Neural cell (in vitro differentiated cells): ENCODE data around the gene CA14. TPM values are rescaled to one million over a fixed set of nuclear protein-coding genes. Genes with fewer than 3 reads are reported as not detected.

ENCODE experiments used
- H2AFZ ChIP-seq: fragments of 200-600, 300-800 bp; sonication (generic), shearing (Covaris generic); 2 replicates; pipeline ENCODE4 v1.6.0; 2014; ENCODE audit warnings: low read depth, mild to moderate bottlenecking, antibody characterized with exemption, low read length, moderate library complexity
- H3F3A ChIP-seq: fragments of 200-600 bp; shearing (Covaris generic); 2 replicates; pipeline ENCODE4 v1.6.1; 2016; ENCODE audit warnings: mild to moderate bottlenecking, moderate library complexity, mixed read lengths, antibody characterized with exemption, low read length; ENCODE audit not compliant: insufficient read depth, poor library complexity, severe bottlenecking
- H3K27ac ChIP-seq: fragments of 200-600, 300-800 bp; sonication (generic), shearing (Covaris generic); 2 replicates; pipeline ENCODE4 v1.5.1; 2014; ENCODE audit warnings: mild to moderate bottlenecking, low read length, moderate library complexity
- H3K27me3 ChIP-seq: fragments of 300-800, 200-600 bp; sonication (generic), shearing (Covaris generic); 2 replicates; pipeline ENCODE4 v1.6.0; 2014; ENCODE audit warnings: mild to moderate bottlenecking, low read depth, low read length, moderate library complexity; ENCODE audit not compliant: insufficient read depth
- H3K36me3 ChIP-seq: fragments of 300-800, 200-600 bp; sonication (generic), shearing (Covaris generic); 2 replicates; pipeline ENCODE4 v1.5.1; 2014; ENCODE audit warnings: mild to moderate bottlenecking, antibody characterized with exemption, low read length, moderate library complexity; ENCODE audit not compliant: insufficient read depth
- H3K4me2 ChIP-seq: fragments of 300-800, 200-600 bp; sonication (generic), shearing (Covaris generic); 2 replicates; pipeline ENCODE4 v1.6.0; 2014; ENCODE audit warnings: mild to moderate bottlenecking, low read length
- H3K4me3 ChIP-seq: fragments of 300-800, 200-600 bp; sonication (generic), shearing (Covaris generic); 2 replicates; pipeline ENCODE4 v1.5.1; 2014; ENCODE audit warnings: mild to moderate bottlenecking, low read length, moderate library complexity
- H3K79me2 ChIP-seq: fragments of 200-600 bp; shearing (Covaris generic); replicated peaks from 2 replicates; pipeline ENCODE4 v1.6.0; 2014; ENCODE audit warnings: mild to moderate bottlenecking, low read length, moderate library complexity; ENCODE audit not compliant: insufficient read depth
- H3K9ac ChIP-seq: fragments of 300-800, 200-600 bp; sonication (generic), shearing (Covaris generic); 2 replicates; pipeline ENCODE4 v1.6.1; 2016; ENCODE audit warnings: mild to moderate bottlenecking, low read length, mixed read lengths
- H3K9me2 ChIP-seq: fragments of 200-600 bp; shearing (Covaris generic); 2 replicates; pipeline ENCODE4 v1.6.1; 2016; ENCODE audit warnings: mild to moderate bottlenecking, low read length, mixed read lengths; ENCODE audit not compliant: insufficient read depth
- H3K9me3 ChIP-seq: fragments of 200-600, 300-800 bp; sonication (generic), shearing (Covaris generic); 2 replicates; pipeline ENCODE4 v1.6.1; 2016; ENCODE audit warnings: mild to moderate bottlenecking, mixed run types, low read length, moderate library complexity, mixed read lengths
- H4K20me1 ChIP-seq: fragments of 200-600 bp; shearing (Covaris generic); 2 replicates; pipeline ENCODE4 v1.6.1; 2016; ENCODE audit warnings: mild to moderate bottlenecking, mixed run types; ENCODE audit not compliant: insufficient read depth
- EP300 ChIP-seq: fragments of 450-650 bp; conservative IDR thresholded peaks from 2 replicates; pipeline ENCODE4 v1.6.1; 2014; ENCODE audit warnings: antibody characterized with exemption, mild to moderate bottlenecking, moderate library complexity; ENCODE audit not compliant: poor library complexity, severe bottlenecking
- EZH2 ChIP-seq: fragments of 200-600, 300-800 bp; shearing (Covaris generic), sonication (generic); IDR thresholded peaks from 2 replicates; pipeline ENCODE4 v1.6.1; 2014; ENCODE audit warnings: antibody characterized with exemption, low read length, borderline replicate concordance, mild to moderate bottlenecking; ENCODE audit not compliant: insufficient read depth, poor library complexity, severe bottlenecking
- MXI1 ChIP-seq: fragments of 450-650 bp; conservative IDR thresholded peaks from 2 replicates; pipeline ENCODE4 v1.6.1; 2014; ENCODE audit warnings: antibody characterized with exemption, mild to moderate bottlenecking; ENCODE audit not compliant: poor library complexity, severe bottlenecking
- POLR2AphosphoS5 ChIP-seq: IDR thresholded peaks from 2 replicates; pipeline ENCODE4 v1.6.1; 2012
- RAD21 ChIP-seq: fragments of 450-650 bp; conservative IDR thresholded peaks from 2 replicates; pipeline ENCODE4 v1.6.1; 2014; ENCODE audit warnings: antibody characterized with exemption, mild to moderate bottlenecking, moderate library complexity
- SMC3 ChIP-seq: fragments of 450-650 bp; conservative IDR thresholded peaks from 2 replicates; pipeline ENCODE4 v1.6.1; 2014; ENCODE audit warnings: antibody characterized with exemption, mild to moderate bottlenecking, moderate library complexity; ENCODE audit not compliant: poor library complexity
- polyA plus RNA-seq: library from polyadenylated mRNA; depleted of rRNA; stranded (reverse); fragments of >200 nt; gene quantifications from 2 replicates; pipeline ENCODE4 v1.2.3, GENCODE V29; 2014
- TF ChIP-seq, protein P1 (sequence below): IDR thresholded peaks from 2 replicates; pipeline ENCODE4 v1.6.1; 2012; ENCODE audit warnings: borderline replicate concordance
- TF ChIP-seq, protein P2 (sequence below): fragments of 450-650 bp; IDR thresholded peaks from 2 replicates; pipeline ENCODE4 v1.5.1; 2014; ENCODE audit warnings: antibody characterized with exemption, mild to moderate bottlenecking, moderate library complexity; ENCODE audit not compliant: poor library complexity, severe bottlenecking

The CA14 gene
- polyA plus RNA-seq, 1 donor from 2014 or later: 1.1 TPM

DNA sequence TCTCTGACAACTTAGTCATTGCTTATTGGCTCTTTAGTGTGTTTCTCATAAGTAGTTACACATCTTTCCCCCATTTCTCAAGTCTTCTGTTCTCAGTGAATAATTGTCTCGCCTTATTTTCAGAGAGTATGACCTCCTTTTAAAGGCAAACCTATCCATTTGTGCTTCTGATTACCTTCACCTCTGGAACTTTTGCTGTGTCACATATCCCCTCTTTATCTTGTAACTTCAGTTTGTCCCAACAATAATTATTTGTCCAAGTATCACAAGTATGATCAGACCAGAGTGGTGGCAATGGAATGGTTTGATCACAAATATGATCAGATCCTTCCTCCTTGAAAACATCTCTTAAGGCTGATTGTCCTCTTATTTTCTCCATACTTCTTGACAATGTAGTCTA is 30.8 kb downstream of the CA14 start:
- no peaks in the 10 kb centered on the region for H3K79me2 ChIP-seq
- H3K27ac ChIP-seq: no peak overlapping the region
- no peaks in the 10 kb centered on the region for H3K36me3 ChIP-seq
- no peak overlapping the region for H2AFZ ChIP-seq
- H4K20me1 ChIP-seq: no peaks in the 10 kb centered on the region
- no peaks in the 10 kb centered on the region for H3K27me3 ChIP-seq
- TF ChIP-seq EP300 (no peak), MXI1 (no peak), POLR2AphosphoS5 (no peak), RAD21 (no peak)
- TF ChIP-seq, protein P1, sequence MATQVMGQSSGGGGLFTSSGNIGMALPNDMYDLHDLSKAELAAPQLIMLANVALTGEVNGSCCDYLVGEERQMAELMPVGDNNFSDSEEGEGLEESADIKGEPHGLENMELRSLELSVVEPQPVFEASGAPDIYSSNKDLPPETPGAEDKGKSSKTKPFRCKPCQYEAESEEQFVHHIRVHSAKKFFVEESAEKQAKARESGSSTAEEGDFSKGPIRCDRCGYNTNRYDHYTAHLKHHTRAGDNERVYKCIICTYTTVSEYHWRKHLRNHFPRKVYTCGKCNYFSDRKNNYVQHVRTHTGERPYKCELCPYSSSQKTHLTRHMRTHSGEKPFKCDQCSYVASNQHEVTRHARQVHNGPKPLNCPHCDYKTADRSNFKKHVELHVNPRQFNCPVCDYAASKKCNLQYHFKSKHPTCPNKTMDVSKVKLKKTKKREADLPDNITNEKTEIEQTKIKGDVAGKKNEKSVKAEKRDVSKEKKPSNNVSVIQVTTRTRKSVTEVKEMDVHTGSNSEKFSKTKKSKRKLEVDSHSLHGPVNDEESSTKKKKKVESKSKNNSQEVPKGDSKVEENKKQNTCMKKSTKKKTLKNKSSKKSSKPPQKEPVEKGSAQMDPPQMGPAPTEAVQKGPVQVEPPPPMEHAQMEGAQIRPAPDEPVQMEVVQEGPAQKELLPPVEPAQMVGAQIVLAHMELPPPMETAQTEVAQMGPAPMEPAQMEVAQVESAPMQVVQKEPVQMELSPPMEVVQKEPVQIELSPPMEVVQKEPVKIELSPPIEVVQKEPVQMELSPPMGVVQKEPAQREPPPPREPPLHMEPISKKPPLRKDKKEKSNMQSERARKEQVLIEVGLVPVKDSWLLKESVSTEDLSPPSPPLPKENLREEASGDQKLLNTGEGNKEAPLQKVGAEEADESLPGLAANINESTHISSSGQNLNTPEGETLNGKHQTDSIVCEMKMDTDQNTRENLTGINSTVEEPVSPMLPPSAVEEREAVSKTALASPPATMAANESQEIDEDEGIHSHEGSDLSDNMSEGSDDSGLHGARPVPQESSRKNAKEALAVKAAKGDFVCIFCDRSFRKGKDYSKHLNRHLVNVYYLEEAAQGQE: no peak
- TF ChIP-seq, protein P2, sequence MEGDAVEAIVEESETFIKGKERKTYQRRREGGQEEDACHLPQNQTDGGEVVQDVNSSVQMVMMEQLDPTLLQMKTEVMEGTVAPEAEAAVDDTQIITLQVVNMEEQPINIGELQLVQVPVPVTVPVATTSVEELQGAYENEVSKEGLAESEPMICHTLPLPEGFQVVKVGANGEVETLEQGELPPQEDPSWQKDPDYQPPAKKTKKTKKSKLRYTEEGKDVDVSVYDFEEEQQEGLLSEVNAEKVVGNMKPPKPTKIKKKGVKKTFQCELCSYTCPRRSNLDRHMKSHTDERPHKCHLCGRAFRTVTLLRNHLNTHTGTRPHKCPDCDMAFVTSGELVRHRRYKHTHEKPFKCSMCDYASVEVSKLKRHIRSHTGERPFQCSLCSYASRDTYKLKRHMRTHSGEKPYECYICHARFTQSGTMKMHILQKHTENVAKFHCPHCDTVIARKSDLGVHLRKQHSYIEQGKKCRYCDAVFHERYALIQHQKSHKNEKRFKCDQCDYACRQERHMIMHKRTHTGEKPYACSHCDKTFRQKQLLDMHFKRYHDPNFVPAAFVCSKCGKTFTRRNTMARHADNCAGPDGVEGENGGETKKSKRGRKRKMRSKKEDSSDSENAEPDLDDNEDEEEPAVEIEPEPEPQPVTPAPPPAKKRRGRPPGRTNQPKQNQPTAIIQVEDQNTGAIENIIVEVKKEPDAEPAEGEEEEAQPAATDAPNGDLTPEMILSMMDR: no peak
- no peak overlapping the region for H3K4me3 ChIP-seq
- no peaks in the 10 kb centered on the region for H3K9me3 ChIP-seq
- no peaks in the 10 kb centered on the region for H3K9me2 ChIP-seq
- no peaks in the 10 kb centered on the region for H3F3A ChIP-seq
- H3K9ac ChIP-seq: no peak overlapping the region
- H3K4me2 ChIP-seq: no peak overlapping the region

DNA sequence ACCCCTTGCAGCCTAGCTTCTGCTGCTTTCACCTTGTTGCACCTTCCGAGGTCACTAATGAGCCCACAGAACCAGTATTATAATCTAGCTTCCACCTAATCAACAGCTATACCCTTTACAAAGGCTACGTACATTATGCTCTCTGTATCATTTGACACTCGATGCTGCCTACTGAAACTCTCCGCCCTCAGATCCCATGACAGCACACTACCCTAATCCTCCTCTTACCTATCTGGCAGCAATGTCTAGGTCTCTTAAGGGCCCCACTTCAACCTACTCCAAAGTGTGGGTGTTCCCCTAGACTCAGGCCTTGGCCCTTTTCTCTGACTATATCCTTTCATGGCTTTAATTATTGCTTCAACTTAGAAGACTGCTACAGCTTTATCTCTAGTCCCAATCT is 31.2 kb downstream of the CA14 start:
- Histone ChIP-seq H3F3A (no peaks in the 10 kb centered on the region), H3K79me2 (peaks cover under 1% of the 10 kb centered on the region), H3K4me2 (no peak overlapping the region), H3K4me3 (no peak overlapping the region), H3K27ac (no peak overlapping the region), H3K9ac (no peak overlapping the region), H3K9me3 (no peaks in the 10 kb centered on the region), H4K20me1 (no peaks in the 10 kb centered on the region), H3K9me2 (no peaks in the 10 kb centered on the region), H3K36me3 (no peaks in the 10 kb centered on the region), H2AFZ (no peak overlapping the region), H3K27me3 (no peaks in the 10 kb centered on the region)
- TF ChIP-seq, protein P2: no peak
- TF ChIP-seq EZH2: no peak
- no peak for TF ChIP-seq SMC3
- no peak for TF ChIP-seq POLR2AphosphoS5
- TF ChIP-seq EP300: no peak
- TF ChIP-seq, protein P1: no peak
- TF ChIP-seq MXI1: no peak
